Stimulated activated naive B cell treated with anti-CD40 and anti-IgM and Interleukin-4, amounts not matched to agents 10 μg/mL and 1 μg/mL and 100 μg/mL, for 72 hours (primary cell): ENCODE results near the gene ZNF205.
"Not testable (repeated sequence)": the region's sequence is repeated elsewhere in the genome, so short reads cannot be mapped to it uniquely, and the experiment has no call there.

Source experiments
- ATAC-seq, 2 donors: fragments of 150-1000 bp; cut with Tn5 transposase; replicated peaks; 2 replicates each; pipeline ENCODE4 v1.10.0; 2021; ENCODE audit warnings: moderate library complexity in 1 of 2
- DNase-seq: peaks from one replicate; pipeline ENCODE4 v3.0.0; 2021
- H3K27ac Mint-ChIP-seq: one replicate; pipeline ENCODE4 v1.8.0; 2022; ENCODE audit warnings: mild to moderate bottlenecking, mixed read lengths
- H3K27me3 Mint-ChIP-seq, 2 donors: one replicate each; pipeline ENCODE4 v1.8.0; 2022; ENCODE audit warnings: mixed read lengths in 2 of 2
- H3K36me3 Mint-ChIP-seq, 2 donors: one replicate each; pipeline ENCODE4 v1.8.0; 2022; ENCODE audit warnings: mixed read lengths in 2 of 2, mild to moderate bottlenecking in 1 of 2
- H3K4me1 Mint-ChIP-seq, 2 donors: one replicate each; pipeline ENCODE4 v1.8.0; 2022; ENCODE audit warnings: mixed read lengths in 2 of 2, mild to moderate bottlenecking in 1 of 2
- H3K4me3 Mint-ChIP-seq, 2 donors: one replicate each; pipeline ENCODE4 v1.8.0; 2022; ENCODE audit warnings: mild to moderate bottlenecking in 2 of 2, mixed read lengths in 2 of 2, moderate library complexity in 1 of 2
- H3K9me3 Mint-ChIP-seq, 2 donors: one replicate each; pipeline ENCODE4 v1.8.0; 2022; ENCODE audit warnings: mixed read lengths in 2 of 2, mild to moderate bottlenecking in 1 of 2

ZNF205 gene

GRCh38 chr16:3112058-3112880 is at the start of gene ZNF205:
TSS of gene ZNF205 (plus strand) at chr16:3112586. CDS start at chr16:3113431, 845 bp downstream.
- Mint-ChIP-seq H3K36me3 (peaks cover 8% of the 10 kb centered on the region in 2 donors), H3K9me3 (no peaks in the 10 kb centered on the region), H3K27me3 (peaks cover 17 to 38% of the 10 kb centered on the region in 2 donors), H3K27ac (no peak within 1 kb of the TSS), H3K4me3 (peak within 1 kb of the TSS; percentile 76 to 79), H3K4me1 (peaks cover 2 to 15% of the 10 kb centered on the region in 2 donors)
- ATAC-seq (no peak), DNase-seq (no peak)

DNA sequence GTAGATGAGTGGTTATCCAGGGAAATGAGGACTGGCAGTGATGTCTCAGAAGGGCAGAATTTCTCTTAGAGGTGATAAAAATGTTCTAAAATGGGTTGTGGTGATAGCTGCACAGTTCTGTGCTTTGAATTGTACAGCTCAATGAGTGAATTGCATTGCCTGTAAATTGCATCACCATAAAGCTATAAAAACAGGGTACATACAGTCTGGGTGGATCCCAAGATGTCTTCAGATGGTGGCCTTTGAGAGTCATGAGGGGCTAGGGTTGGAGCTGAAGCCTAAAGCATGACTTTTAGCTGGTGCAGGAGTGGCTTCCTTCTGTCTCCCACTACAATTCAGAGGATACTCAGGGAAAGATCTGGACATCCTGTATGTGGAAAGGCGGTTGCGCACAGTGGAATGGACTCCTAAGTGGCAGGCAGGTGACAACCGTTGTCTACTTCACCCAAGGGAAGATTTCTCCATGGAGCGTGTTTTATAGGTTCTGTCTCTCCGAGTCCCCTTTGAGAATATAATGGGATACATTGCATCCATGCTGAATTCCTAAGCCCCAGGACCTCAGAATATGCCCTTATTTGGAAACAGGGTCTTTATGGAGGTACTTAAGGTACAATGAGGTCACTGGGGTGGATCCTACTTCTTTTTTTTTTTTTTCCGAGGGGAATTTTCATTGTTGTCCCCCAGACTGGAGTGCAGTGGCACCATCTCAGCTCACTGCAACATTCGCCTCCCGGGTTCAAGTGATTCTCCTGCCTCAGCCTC is 48.6 kb upstream of the ZNF205 start:
- Mint-ChIP-seq H3K9me3 (no peaks in the 10 kb centered on the region), H3K27me3 (no peaks in the 10 kb centered on the region), H3K36me3 (no peaks in the 10 kb centered on the region), H3K4me1 (peaks cover 11 to 12% of the 10 kb centered on the region in 2 donors), H3K4me3 (no peak overlapping the region), H3K27ac (no peak overlapping the region)
- ATAC-seq (no peak), DNase-seq (no peak)

DNA sequence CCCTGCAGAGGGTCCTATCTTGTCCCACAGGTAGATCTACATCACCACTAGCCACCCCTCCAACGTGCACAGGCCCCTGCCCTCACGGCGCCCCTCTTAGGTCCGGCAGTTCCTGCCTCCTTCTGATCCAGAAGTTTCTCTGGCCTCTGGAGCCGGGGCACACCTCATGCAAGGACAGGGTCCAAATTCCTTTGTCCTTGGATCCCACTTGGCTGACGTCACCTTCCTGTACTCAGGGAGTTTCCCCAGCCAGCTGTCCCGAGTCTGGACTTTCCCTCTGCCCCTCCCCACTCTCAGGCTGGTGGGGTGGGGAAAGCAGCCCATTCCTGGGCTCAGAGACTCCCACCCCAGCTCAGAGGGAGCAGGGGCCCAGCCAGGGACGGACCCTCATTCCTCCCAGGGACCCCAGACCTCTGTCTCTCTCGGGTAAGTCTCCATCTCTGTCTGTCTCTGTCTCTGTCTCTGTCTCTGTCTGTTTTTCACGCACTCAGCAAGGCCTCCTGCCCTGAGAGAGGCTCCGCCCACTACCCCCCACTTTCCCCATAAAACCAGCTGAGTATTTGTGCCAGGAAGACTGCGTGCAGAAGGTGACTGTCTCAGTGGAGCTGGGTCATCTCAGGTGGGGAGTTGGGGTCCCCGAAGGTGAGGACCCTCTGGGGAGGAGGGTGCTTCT is 47.2 kb upstream of the ZNF205 start, which contains the start of gene IL32:
Gene IL32, plus strand, starts transcription at position 572 of the 673 bp plus-strand sequence. CDS start 172 bp downstream, outside the sequence.
- no peak for DNase-seq
- no peak for ATAC-seq
- Mint-ChIP-seq H3K4me3 (no peak within 1 kb of the TSS), H3K36me3 (no peaks in the 10 kb centered on the region), H3K4me1 (peaks cover 6% of the 10 kb centered on the region in 2 donors), H3K27me3 (no peaks in the 10 kb centered on the region), H3K27ac (no peak within 1 kb of the TSS), H3K9me3 (no peaks in the 10 kb centered on the region)

GRCh38 chr16:3065742-3066439 is 46.5 kb upstream of the ZNF205 start:
- Mint-ChIP-seq H3K4me1 (peaks cover 6% of the 10 kb centered on the region in 2 donors), H3K4me3 (no peak overlapping the region), H3K27ac (no peak overlapping the region), H3K9me3 (no peaks in the 10 kb centered on the region), H3K27me3 (no peaks in the 10 kb centered on the region), H3K36me3 (no peaks in the 10 kb centered on the region)
- DNase-seq: no peak
- no peak for ATAC-seq

DNA sequence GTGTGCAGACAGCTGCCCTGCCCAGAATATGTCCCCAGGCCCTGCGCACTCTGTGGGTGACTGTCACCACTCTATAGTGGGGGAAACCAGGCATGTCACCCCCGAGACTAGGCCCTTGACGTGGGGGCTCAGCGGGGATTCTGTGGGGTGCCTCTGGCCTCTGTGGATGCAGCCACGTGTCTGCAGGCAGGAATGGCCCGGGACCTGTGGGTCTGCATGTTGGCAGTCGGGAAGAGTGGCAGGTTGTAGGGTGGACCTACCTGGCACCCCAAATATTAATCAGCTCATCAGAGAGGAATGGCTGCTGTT is 46.0 kb upstream of the ZNF205 start:
- no peak overlapping the region for H3K27ac Mint-ChIP-seq
- H3K4me1 Mint-ChIP-seq: peaks cover 6% of the 10 kb centered on the region in 2 donors
- no peaks in the 10 kb centered on the region for H3K27me3 Mint-ChIP-seq
- H3K9me3 Mint-ChIP-seq: no peaks in the 10 kb centered on the region
- ATAC-seq (no peak), DNase-seq (no peak)
- no peaks in the 10 kb centered on the region for H3K36me3 Mint-ChIP-seq
- no peak overlapping the region for H3K4me3 Mint-ChIP-seq

DNA sequence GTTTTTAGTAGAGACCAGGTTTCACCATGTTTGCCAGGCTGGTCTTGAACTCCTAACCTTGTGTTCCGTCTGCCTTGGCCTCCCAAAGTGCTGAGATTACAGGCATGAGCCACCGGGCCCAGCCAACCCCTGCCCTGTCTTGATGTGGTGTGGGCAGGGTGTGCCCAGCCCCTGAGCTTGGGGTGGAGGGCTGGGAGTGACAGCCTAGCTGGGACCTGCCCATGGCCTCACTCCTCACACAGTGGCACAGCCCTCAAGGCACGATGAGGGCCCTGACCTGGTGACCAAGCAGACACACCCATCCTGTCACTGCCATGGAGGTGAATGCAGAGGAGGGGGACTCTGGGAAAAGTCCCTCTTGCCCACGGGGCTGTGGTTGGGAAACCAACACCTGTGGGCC is 43.9 kb upstream of the ZNF205 start:
- ATAC-seq (no peak), DNase-seq (no peak)
- Mint-ChIP-seq H3K27ac (no peak overlapping the region), H3K9me3 (no peaks in the 10 kb centered on the region), H3K36me3 (no peaks in the 10 kb centered on the region), H3K4me3 (no peak overlapping the region), H3K27me3 (peaks cover under 1 to 1% of the 10 kb centered on the region in 2 donors), H3K4me1 (peaks cover 10 to 19% of the 10 kb centered on the region in 2 donors)

- not testable (repeated sequence) for H3K36me3 Mint-ChIP-seq, H3K9me3 Mint-ChIP-seq, H3K27me3 Mint-ChIP-seq, H3K27ac Mint-ChIP-seq, ATAC-seq, DNase-seq, H3K4me3 Mint-ChIP-seq
- peaks cover 16 to 25% of the 10 kb centered on the region in 2 donors for H3K4me1 Mint-ChIP-seq
Measured at GRCh38 chr16:3069146-3069545, 43.2 kb upstream of the ZNF205 start.

DNA sequence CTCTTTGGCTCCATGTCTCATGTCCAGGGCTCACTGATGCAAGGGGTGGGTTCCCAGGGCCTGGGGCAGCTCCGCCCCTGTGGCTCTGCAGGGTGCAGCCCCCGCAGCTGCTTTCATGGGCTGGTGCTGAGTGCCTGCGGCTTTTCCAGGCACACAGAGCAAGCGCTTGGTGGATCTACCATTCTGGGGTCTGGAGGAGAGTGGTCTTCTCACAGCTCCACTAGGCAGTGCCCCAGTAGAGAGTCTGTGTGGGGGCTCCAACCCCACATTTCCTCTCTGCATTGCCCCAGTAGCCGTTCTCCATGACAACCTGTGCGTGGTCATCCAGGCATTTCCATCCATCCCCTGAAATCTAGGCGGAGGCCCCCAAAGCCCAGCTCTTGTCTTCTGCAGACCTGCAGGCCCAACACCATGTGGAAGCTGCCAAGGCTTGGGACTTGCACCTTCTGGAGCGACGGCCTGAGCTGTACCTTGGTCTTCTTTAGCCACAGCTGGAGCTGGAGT is 41.7 kb upstream of the ZNF205 start:
- no peak for ATAC-seq
- Mint-ChIP-seq H3K36me3 (no peaks in the 10 kb centered on the region), H3K27ac (no peak overlapping the region), H3K27me3 (peaks cover 8 to 9% of the 10 kb centered on the region in 2 donors), H3K9me3 (no peaks in the 10 kb centered on the region), H3K4me1 (peaks cover 25 to 41% of the 10 kb centered on the region in 2 donors), H3K4me3 (no peak overlapping the region)
- DNase-seq: no peak

DNA sequence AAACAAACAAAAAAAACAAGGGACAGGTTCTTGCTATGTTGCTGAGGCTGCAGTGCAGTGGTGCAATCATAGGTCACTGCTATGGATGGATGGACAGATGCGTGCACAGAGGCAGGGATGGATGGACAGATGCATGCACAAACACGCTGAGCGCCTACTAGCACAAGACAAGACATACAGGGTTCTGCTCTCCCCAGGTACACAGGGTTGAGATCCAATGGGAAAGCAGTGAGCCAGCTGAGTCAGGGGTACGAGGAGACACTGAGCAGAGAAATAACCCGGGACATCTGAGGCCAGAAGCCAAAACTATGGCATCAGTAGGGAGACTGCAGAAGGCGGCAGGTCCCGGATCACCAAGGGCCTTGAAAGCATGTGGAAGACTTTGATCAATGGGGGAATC is 40.7 kb upstream of the ZNF205 start:
- no peak overlapping the region for H3K27ac Mint-ChIP-seq
- ATAC-seq (no peak), DNase-seq (no peak)
- no peaks in the 10 kb centered on the region for H3K36me3 Mint-ChIP-seq
- peaks cover 8 to 9% of the 10 kb centered on the region in 2 donors for H3K27me3 Mint-ChIP-seq
- no peak overlapping the region for H3K4me3 Mint-ChIP-seq
- no peaks in the 10 kb centered on the region for H3K9me3 Mint-ChIP-seq
- peaks cover 27 to 46% of the 10 kb centered on the region in 2 donors for H3K4me1 Mint-ChIP-seq

DNA sequence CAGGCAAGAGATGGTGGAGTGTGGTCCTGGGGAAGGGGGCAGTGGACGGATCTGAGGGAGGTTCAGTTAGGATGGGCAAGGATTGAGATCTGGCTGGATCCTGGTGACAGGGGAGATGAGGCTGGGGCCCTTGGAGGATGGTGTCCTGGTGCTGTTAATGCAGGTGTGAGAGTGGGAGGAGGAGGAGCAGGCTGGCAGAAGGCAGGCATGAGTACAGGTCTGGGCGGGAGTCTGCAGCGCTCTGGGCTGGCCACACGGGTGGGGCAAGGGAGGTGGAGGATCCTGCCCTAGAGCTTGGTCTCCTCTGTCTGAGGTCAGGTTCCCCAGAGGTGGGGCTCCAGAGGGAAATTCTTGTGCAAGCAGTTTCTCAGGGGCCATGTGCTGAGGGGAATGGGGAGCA is 40.2 kb upstream of the ZNF205 start:
- not testable (repeated sequence) for H3K36me3 Mint-ChIP-seq, H3K9me3 Mint-ChIP-seq, H3K27me3 Mint-ChIP-seq, DNase-seq, ATAC-seq, H3K4me3 Mint-ChIP-seq, H3K27ac Mint-ChIP-seq
- peaks cover 27 to 46% of the 10 kb centered on the region in 2 donors for H3K4me1 Mint-ChIP-seq

DNA sequence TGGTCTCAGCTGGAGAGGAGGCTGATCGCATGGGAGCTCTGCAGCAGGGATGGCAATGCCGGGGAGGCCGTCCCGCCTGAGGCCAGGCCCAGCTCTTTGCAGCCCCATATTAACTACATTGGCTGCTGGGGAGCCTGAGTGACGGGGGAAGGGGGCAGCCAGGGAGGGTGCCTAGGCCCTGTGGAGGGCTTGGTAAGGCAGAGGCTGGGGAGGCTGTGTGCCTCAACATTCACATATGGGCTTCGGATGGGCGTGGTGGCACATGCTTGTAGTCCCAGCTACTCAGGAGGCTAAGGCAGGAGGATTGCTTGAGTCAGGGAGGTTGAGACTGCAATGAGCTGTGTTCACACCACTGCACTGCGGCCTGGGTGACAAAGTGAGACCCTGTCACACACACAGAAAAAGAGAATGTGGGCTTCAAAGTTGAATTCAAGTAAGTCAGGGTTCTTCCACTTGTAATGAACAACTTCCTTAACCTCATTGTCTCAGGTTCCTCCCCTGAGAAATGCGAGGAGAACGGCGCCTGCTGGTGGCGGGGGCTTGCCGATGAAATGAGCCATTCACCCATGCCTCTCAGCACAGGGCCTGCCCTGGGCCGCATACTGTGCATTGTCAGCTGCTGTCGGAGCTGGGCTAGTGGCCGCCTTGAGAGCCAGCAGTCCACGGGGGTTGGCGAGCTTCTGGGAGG is 39.7 kb upstream of the ZNF205 start:
- not testable (repeated sequence) for H3K36me3 Mint-ChIP-seq, DNase-seq, H3K27me3 Mint-ChIP-seq, H3K9me3 Mint-ChIP-seq, H3K4me3 Mint-ChIP-seq, H3K27ac Mint-ChIP-seq
- peak in 1 of 2 donors; percentile 21 for ATAC-seq
- peaks cover 24 to 42% of the 10 kb centered on the region in 2 donors for H3K4me1 Mint-ChIP-seq

DNA sequence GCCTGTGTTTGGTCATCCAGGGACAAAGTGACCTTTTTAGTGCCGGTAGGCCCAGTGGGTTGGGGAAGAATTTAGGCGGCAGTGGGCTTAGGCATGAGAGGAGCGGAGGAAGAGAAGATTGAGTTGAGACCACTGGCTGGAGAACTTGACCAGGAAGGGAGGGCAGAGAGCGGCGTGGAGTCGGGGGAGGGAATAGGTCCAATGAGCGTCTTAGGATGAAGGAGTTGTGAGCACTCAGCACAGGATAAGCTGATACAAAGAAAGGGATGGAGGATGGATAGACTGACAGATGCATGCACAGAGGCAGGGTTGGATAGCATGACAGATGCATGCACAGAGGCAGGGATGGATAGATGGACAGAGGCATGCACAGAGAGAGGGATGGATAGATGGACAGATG is 38.9 kb upstream of the ZNF205 start:
- Mint-ChIP-seq H3K36me3 (no peaks in the 10 kb centered on the region), H3K4me1 (peaks cover 24 to 42% of the 10 kb centered on the region in 2 donors), H3K27ac (no peak overlapping the region), H3K27me3 (peaks cover 8 to 9% of the 10 kb centered on the region in 2 donors), H3K4me3 (no peak overlapping the region), H3K9me3 (no peaks in the 10 kb centered on the region)
- DNase-seq (no peak), ATAC-seq (no peak)

DNA sequence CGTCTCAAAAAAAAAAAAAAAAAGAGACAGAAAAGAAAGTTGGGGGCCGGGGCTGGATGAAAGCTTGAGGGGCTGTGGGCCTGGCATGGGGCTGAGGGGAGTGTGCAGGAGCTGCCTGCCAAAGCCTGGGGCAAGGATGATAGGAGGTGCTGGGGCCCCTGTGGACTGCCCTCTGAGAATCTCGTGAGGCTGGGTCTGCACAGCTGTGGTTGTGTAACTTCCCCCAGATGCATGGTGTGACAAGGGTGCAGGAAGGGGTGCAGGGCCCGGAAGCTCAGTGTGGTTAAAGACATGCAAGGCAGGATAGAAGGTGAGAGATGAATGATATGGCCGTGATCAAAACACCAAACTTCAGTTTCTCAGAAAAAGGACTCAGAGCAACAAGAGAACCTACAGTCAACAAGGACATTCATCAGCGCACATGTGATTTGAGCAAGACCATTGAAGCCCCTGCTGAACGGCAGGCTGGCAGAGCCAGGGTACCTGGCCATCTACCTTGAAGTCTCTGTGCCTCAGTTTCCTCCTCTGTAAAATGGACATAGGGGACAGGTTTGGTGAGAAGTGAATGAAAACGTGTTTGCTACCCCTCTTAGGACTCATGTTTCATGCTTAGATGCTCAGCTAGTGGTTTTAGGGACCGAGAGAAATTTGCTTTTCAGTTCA is 37.4 kb upstream of the ZNF205 start:
- peaks cover 24 to 42% of the 10 kb centered on the region in 2 donors for H3K4me1 Mint-ChIP-seq
- H3K4me3 Mint-ChIP-seq: peak overlapping the region; percentile 42 to 59
- DNase-seq (peak; percentile 41), ATAC-seq (peak; percentile 95 to 97)
- H3K9me3 Mint-ChIP-seq: no peaks in the 10 kb centered on the region
- H3K36me3 Mint-ChIP-seq: no peaks in the 10 kb centered on the region
- H3K27ac Mint-ChIP-seq: peak overlapping the region; percentile 81
- H3K27me3 Mint-ChIP-seq: peaks cover 8 to 9% of the 10 kb centered on the region in 2 donors
